BJ (cell line): Measurements from ENCODE around the gene TMEM130. TPM values are rescaled to one million over a fixed set of nuclear protein-coding genes. Genes with fewer than 3 reads are reported as not detected.

Experiments used
- CTCF ChIA-PET: fragments of 350-600 bp; formaldehyde crosslinking; extraction: SDS; loops from one replicate; lab custom pipeline; 2021; ENCODE audit warnings: antibody characterized with exemption, inconsistent platforms; lab: Yijun Ruan, JAX
- POLR2A ChIA-PET: fragments of 300-600 bp; sonication (Branson Sonifier 250); formaldehyde crosslinking; extraction: SDS; loops from one replicate; lab custom pipeline; 2021; ENCODE audit warnings: antibody characterized with exemption; lab: Charles Lee
- DNase-seq: peaks from one replicate; pipeline ENCODE4 v3.0.0-alpha.2; 2011; ENCODE audit warnings: low read depth
- H3K27me3 ChIP-seq: 2 replicates; pipeline ENCODE4 v1.6.0; 2011; ENCODE audit warnings: low read length; ENCODE audit not compliant: control insufficient read depth, insufficient read depth
- H3K36me3 ChIP-seq: 2 replicates; pipeline ENCODE4 v1.5.1; 2011; ENCODE audit warnings: low read length; ENCODE audit not compliant: control insufficient read depth, insufficient read depth
- H3K4me3 ChIP-seq: 2 replicates; pipeline ENCODE4 v1.5.1; 2011; ENCODE audit warnings: low read depth, mild to moderate bottlenecking, control low read depth, low read length
- polyA plus RNA-seq: library from polyadenylated mRNA; depleted of rRNA; stranded (reverse); fragments of >200 nt; gene quantifications from 2 replicates; pipeline ENCODE4 v1.2.3, GENCODE V29; 2011
- TF ChIP-seq, protein P1 (sequence below): IDR thresholded peaks from 2 replicates; pipeline ENCODE4 v1.5.1; 2011; ENCODE audit warnings: low read depth, mild to moderate bottlenecking, control low read depth, inconsistent platforms, low read length, moderate library complexity; ENCODE audit not compliant: insufficient read depth

Gene TMEM130
- polyA plus RNA-seq, 1 experiment = 6.4 TPM

DNA sequence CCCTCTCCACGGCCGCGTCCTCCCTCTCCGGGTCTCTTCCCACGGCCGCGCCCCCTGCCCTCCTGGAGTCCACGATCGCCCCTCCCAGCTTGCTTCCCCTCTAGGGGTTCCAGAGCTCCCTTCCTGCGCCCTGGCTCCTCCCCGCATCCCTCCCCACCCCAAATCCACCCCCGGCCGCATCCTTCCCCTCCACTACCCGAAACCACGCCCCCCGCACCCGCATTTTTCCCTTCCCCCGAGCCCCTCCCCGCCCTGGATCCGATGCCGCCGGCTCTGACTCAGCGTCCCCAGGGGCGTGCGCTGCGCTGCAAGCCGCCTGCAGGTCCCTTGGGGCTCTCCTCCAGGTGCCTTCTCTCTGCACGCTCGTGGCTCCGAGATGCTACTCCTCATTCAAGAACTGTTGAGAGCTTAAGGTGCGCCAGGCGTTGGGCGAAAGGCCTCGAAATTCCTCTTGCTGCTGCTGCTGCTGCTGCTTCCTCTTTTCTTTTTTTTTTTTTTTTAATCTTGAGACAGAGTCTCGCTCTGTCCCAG, 372 bp upstream of the TMEM130 start:
- ChIA-PET POLR2A (no interaction called here), CTCF (interaction anchor here (0.7 to 2.7 kb wide), 2 partner anchors 8 to 39 kb away, joined by 3 to 18 read pairs; partner anchors contain the start of gene TRRAP)
- no peak for DNase-seq
- TF ChIP-seq, protein P1, sequence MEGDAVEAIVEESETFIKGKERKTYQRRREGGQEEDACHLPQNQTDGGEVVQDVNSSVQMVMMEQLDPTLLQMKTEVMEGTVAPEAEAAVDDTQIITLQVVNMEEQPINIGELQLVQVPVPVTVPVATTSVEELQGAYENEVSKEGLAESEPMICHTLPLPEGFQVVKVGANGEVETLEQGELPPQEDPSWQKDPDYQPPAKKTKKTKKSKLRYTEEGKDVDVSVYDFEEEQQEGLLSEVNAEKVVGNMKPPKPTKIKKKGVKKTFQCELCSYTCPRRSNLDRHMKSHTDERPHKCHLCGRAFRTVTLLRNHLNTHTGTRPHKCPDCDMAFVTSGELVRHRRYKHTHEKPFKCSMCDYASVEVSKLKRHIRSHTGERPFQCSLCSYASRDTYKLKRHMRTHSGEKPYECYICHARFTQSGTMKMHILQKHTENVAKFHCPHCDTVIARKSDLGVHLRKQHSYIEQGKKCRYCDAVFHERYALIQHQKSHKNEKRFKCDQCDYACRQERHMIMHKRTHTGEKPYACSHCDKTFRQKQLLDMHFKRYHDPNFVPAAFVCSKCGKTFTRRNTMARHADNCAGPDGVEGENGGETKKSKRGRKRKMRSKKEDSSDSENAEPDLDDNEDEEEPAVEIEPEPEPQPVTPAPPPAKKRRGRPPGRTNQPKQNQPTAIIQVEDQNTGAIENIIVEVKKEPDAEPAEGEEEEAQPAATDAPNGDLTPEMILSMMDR = 0 out of 2 replicates have a peak, but pooled peaks have one; percentile 1
- Histone ChIP-seq H3K4me3 (peak overlapping the region; percentile 56), H3K27me3 (peaks cover 10% of the 10 kb centered on the region), H3K36me3 (no peaks in the 10 kb centered on the region)

DNA sequence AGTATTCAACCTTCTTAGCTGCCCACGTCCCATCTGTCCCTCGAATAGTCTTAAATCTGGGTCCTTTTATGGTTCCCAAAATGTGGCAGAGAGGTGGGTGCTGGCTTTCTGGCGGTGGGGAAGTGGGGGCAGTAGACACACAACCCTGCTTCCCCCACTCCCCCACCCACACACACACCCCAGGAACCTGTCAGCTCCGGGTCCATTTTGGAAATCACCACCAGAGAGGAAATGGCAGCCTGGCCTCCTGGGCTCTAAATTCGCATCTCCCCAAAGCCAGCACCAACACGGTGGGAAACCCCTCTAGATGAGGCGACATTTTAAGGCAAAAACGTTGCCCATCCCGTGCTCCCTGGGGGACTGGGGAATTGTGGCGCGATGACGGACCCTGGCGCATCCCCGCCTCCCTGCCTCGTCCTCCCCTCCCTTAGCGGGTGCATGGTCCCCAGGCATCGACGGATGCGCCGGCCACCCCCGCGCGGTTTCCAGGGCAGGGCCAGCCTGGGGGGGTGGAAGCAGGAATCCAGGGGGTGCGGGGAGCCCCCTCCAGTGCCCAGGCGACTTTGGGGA, 702 bp downstream of the TMEM130 start:
- Histone ChIP-seq H3K4me3 (peak overlapping the region; percentile 56), H3K27me3 (peaks cover 10% of the 10 kb centered on the region), H3K36me3 (no peaks in the 10 kb centered on the region)
- POLR2A ChIA-PET = no interaction called here
- TF ChIP-seq, protein P1 = no peak
- DNase-seq = no peak
- CTCF ChIA-PET = interaction anchor here (1.1 kb wide), 1 partner anchor 9 kb away, joined by 3 read pairs; the partner anchor contains the start of gene TRRAP

DNA sequence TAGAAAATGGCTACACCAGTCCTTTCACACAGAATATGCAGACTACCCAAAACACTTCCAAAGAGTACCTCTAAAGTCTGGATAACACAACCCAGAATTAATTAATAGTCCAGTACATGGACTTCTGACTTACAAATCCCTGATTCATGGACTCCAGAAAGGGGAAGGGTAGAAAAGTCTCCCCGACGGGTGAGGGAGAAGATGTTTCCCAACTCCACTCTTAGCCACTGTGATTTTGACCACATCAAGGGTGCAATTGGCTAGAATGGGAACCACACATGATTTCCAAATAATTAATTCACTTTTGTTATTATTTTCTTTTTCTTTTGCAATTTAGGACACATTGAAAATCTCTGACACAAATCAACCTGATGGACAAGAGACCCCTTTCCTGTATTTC, 1.4 kb downstream of the TMEM130 start:
- TF ChIP-seq, protein P1 = no peak
- no peak for DNase-seq
- ChIA-PET CTCF (no interaction called here), POLR2A (no interaction called here)
- peaks cover 10% of the 10 kb centered on the region for H3K27me3 ChIP-seq
- H3K4me3 ChIP-seq = no peak overlapping the region
- H3K36me3 ChIP-seq = no peaks in the 10 kb centered on the region

- Histone ChIP-seq H3K27me3 (peaks cover 10% of the 10 kb centered on the region), H3K4me3 (no peak overlapping the region), H3K36me3 (no peaks in the 10 kb centered on the region)
- ChIA-PET CTCF (interaction anchor here (0.7 to 2.2 kb wide), 3 partner anchors 12 to 407 kb away, joined by 3 to 11 read pairs (median 8); partner anchors contain the start of gene TRRAP), POLR2A (no interaction called here)
- TF ChIP-seq, protein P1 = no peak
- no peak for DNase-seq
These were observed 3.0 kb downstream of the TMEM130 start for GRCh38 chr7:98866765-98867164.

DNA sequence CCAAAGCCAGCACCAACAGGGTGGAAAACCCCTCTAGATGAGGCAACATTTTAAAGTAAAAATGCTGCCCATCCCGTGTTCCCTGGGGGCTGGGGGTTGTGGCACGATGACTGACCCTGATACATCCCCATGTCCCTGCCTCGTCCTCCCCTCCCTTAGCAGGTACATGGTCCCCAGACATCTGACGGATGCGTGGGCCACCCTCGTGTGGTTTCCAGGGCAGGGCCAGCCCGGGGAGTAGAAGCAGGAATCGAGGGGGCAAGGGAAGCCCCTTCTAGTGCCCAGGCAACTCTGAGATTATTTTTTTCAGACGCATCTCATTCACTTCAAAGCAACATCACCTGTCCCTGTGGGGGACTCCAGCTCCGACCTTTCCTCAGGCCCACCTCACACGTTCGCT, 3.5 kb downstream of the TMEM130 start:
- ChIA-PET CTCF (interaction anchor here (0.7 to 2.2 kb wide), 4 partner anchors 12 to 406 kb away, joined by 3 to 9 read pairs (median 6); partner anchors contain the start of gene TRRAP), POLR2A (no interaction called here)
- TF ChIP-seq, protein P1 = no peak
- Histone ChIP-seq H3K36me3 (no peaks in the 10 kb centered on the region), H3K4me3 (no peak overlapping the region), H3K27me3 (peaks cover 10% of the 10 kb centered on the region)
- no peak for DNase-seq
